Measurements from ENCODE around the gene GPATCH4.
"Not testable (repeated sequence)": the region's sequence is repeated elsewhere in the genome, so short reads cannot be mapped to it uniquely, and the experiment has no call there.

GPATCH4 gene
- total RNA-seq = 31.1 reads per million, percentile 57 among the genes with 10 or more reads in this experiment

GRCh38 chr1:156601122-156601830 is at the start of gene GPATCH4:
TSS of gene GPATCH4 (minus strand) at chr1:156601479.
- DNase-seq = peak; percentile 68

GRCh38 chr1:156648951-156649350 is 47.7 kb upstream of the GPATCH4 start:
- DNase-seq = no peak

GRCh38 chr1:156648496-156648895 is 47.2 kb upstream of the GPATCH4 start:
- no peak for DNase-seq

GRCh38 chr1:156647351-156647750 is 46.1 kb upstream of the GPATCH4 start:
- DNase-seq = no peak

- DNase-seq = no peak
Measured at GRCh38 chr1:156646738-156647211, 45.5 kb upstream of the GPATCH4 start.

GRCh38 chr1:156645666-156646065 is 44.4 kb upstream of the GPATCH4 start:
- DNase-seq = no peak

- no peak for DNase-seq
Measured at GRCh38 chr1:156645056-156645455, 43.8 kb upstream of the GPATCH4 start.

- DNase-seq = no peak
Measured at GRCh38 chr1:156644640-156645039, 43.4 kb upstream of the GPATCH4 start.

- DNase-seq = no peak
Measured at GRCh38 chr1:156644146-156644545, 42.9 kb upstream of the GPATCH4 start.

- no peak for DNase-seq
Measured at GRCh38 chr1:156643778-156644092, 42.5 kb upstream of the GPATCH4 start.

- DNase-seq = no peak
Measured at GRCh38 chr1:156643049-156643777, 41.9 kb upstream of the GPATCH4 start.

- no peak for DNase-seq
Measured at GRCh38 chr1:156642265-156643048, 41.2 kb upstream of the GPATCH4 start.

GRCh38 chr1:156641761-156642264 is 40.5 kb upstream of the GPATCH4 start, which contains the start of gene BCAN:
TSS of gene BCAN (plus strand) at chr1:156642117. CDS start at chr1:156646055, 3,938 bp downstream.
- no peak for DNase-seq

GRCh38 chr1:156640842-156641706 is 39.8 kb upstream of the GPATCH4 start:
- DNase-seq = no peak

GRCh38 chr1:156639601-156640101 is 38.4 kb upstream of the GPATCH4 start:
- DNase-seq = no peak

GRCh38 chr1:156638189-156638985 is 37.1 kb upstream of the GPATCH4 start:
- no peak for DNase-seq

GRCh38 chr1:156632355-156632754 is 31.1 kb upstream of the GPATCH4 start:
- no peak for DNase-seq

GRCh38 chr1:156631152-156631551 is 29.9 kb upstream of the GPATCH4 start:
- DNase-seq = not testable (repeated sequence)

GRCh38 chr1:156629823-156630449 is 28.7 kb upstream of the GPATCH4 start:
- no peak for DNase-seq

GRCh38 chr1:156627313-156627880 is 26.1 kb upstream of the GPATCH4 start:
- DNase-seq = no peak

Measured in effector CD4-positive, alpha-beta T cell (primary cell).